HepG2 (cell line): ENCODE results near the gene TPD52L2. TPM values are rescaled to one million over a fixed set of nuclear protein-coding genes. Genes with fewer than 3 reads are reported as not detected.

Experiments
- AFF4 ChIP-seq: sonication (generic); formaldehyde crosslinking; IDR thresholded peaks from 2 replicates; pipeline ENCODE4 v1.4.0; 2020; ENCODE audit warnings: missing genetic modification reagents
- BCL3 ChIP-seq: sonication (generic); formaldehyde crosslinking; IDR thresholded peaks from 2 replicates; pipeline ENCODE4 v1.5.1; 2020; ENCODE audit warnings: mild to moderate bottlenecking, missing genetic modification reagents, moderate library complexity
- GATAD2A ChIP-seq: IDR thresholded peaks from 2 replicates; pipeline ENCODE4 v1.6.1; 2016
- HOXA7 ChIP-seq: sonication (generic); formaldehyde crosslinking; IDR thresholded peaks from 2 replicates; pipeline ENCODE4 v1.8.1; 2022; ENCODE audit warnings: mild to moderate bottlenecking, missing genetic modification reagents, moderate library complexity
- IRF2 ChIP-seq: IDR thresholded peaks from 2 replicates; pipeline ENCODE4 v1.6.1; 2018; ENCODE audit warnings: missing genetic modification reagents, missing compliant biosample characterization
- KAT7 ChIP-seq: IDR thresholded peaks from 2 replicates; pipeline ENCODE4 v1.6.1; 2018; ENCODE audit warnings: borderline replicate concordance, missing compliant biosample characterization
- MED8 ChIP-seq: sonication (generic); formaldehyde crosslinking; IDR thresholded peaks from 2 replicates; pipeline ENCODE4 v1.8.1; 2023; ENCODE audit warnings: mild to moderate bottlenecking, missing genetic modification reagents; ENCODE audit not compliant: insufficient replicate concordance
- NFE2 ChIP-seq: sonication (generic); formaldehyde crosslinking; IDR thresholded peaks from 2 replicates; pipeline ENCODE4 v1.4.0; 2020; ENCODE audit warnings: missing genetic modification reagents
- SALL2 ChIP-seq: sonication (generic); formaldehyde crosslinking; IDR thresholded peaks from 2 replicates; pipeline ENCODE4 v1.8.1; 2023; ENCODE audit warnings: mild to moderate bottlenecking, missing genetic modification reagents, inconsistent platforms
- SCMH1 ChIP-seq: sonication (generic); formaldehyde crosslinking; IDR thresholded peaks from 2 replicates; pipeline ENCODE4 v1.9.0; 2021; ENCODE audit warnings: missing genetic modification reagents, mild to moderate bottlenecking, borderline replicate concordance
- SIX1 ChIP-seq: sonication (generic); formaldehyde crosslinking; IDR thresholded peaks from 2 replicates; pipeline ENCODE4 v1.4.0; 2020; ENCODE audit warnings: missing genetic modification reagents, borderline replicate concordance
- XBP1 ChIP-seq: sonication (generic); formaldehyde crosslinking; IDR thresholded peaks from 2 replicates; pipeline ENCODE4 v1.5.0; 2020; ENCODE audit warnings: missing genetic modification reagents
- ZBTB21 ChIP-seq: sonication (generic); formaldehyde crosslinking; IDR thresholded peaks from 2 replicates; pipeline ENCODE4 v1.4.0; 2020; ENCODE audit warnings: missing genetic modification reagents
- ZC3H13 ChIP-seq: sonication (generic); formaldehyde crosslinking; IDR thresholded peaks from 2 replicates; pipeline ENCODE4 v1.8.1; 2023; ENCODE audit warnings: mild to moderate bottlenecking, missing genetic modification reagents, moderate library complexity
- ZFP91 ChIP-seq: sonication (generic); formaldehyde crosslinking; IDR thresholded peaks from 2 replicates; pipeline ENCODE4 v1.9.0; 2022; ENCODE audit warnings: missing genetic modification reagents, mild to moderate bottlenecking, borderline replicate concordance
- ZIK1 ChIP-seq: sonication (generic); formaldehyde crosslinking; IDR thresholded peaks from 2 replicates; pipeline ENCODE4 v1.5.0; 2020; ENCODE audit warnings: mild to moderate bottlenecking, low read depth, missing genetic modification reagents, borderline replicate concordance
- ZNF10 ChIP-seq: sonication (generic); formaldehyde crosslinking; IDR thresholded peaks from 2 replicates; pipeline ENCODE4 v1.4.0; 2020; ENCODE audit warnings: mild to moderate bottlenecking, low read depth, missing genetic modification reagents, borderline replicate concordance
- ZNF276 ChIP-seq: sonication (generic); formaldehyde crosslinking; IDR thresholded peaks from 2 replicates; pipeline ENCODE4 v1.4.0; 2020; ENCODE audit warnings: mild to moderate bottlenecking, low read depth, missing genetic modification reagents
- ZNF430 ChIP-seq: sonication (generic); formaldehyde crosslinking; IDR thresholded peaks from 2 replicates; pipeline ENCODE4 v1.9.0; 2021; ENCODE audit warnings: mild to moderate bottlenecking, missing genetic modification reagents
- ZNF468 ChIP-seq: sonication (generic); formaldehyde crosslinking; IDR thresholded peaks from 2 replicates; pipeline ENCODE4 v1.8.0; 2022; ENCODE audit warnings: mild to moderate bottlenecking, moderate library complexity, missing genetic modification reagents
- ZNF577 ChIP-seq: sonication (generic); formaldehyde crosslinking; IDR thresholded peaks from 2 replicates; pipeline ENCODE4 v1.4.0; 2020; ENCODE audit warnings: mild to moderate bottlenecking, low read depth, missing genetic modification reagents, borderline replicate concordance
- ZNF777 ChIP-seq: sonication (generic); formaldehyde crosslinking; IDR thresholded peaks from 2 replicates; pipeline ENCODE4 v1.4.0; 2020; ENCODE audit warnings: missing genetic modification reagents
- polyA plus RNA-seq, 8 experiments: library from polyadenylated mRNA; depleted of rRNA in 3 of 8; stranded (reverse) in 7 of 8; unstranded in 1 of 8; fragments of >200 nt; fragmentation: Illumina TruSeq in 4 of 8; extraction: Trizol in 4 of 8; gene quantifications; 2 replicates each; pipeline versions ENCODE4 v1.2.1 to v1.2.3, GENCODE V29; 2011 to 2016; ENCODE audit warnings: low read depth in 4 of 8, missing spikeins in 1 of 8, mixed read lengths in 1 of 8; ENCODE audit not compliant: insufficient read depth in 1 of 8
- total RNA-seq, 5 experiments: library from RNA; depleted of rRNA; stranded (reverse); fragments of >200 nt; fragmentation: Illumina TruSeq; extraction: Trizol; gene quantifications; 2 replicates each; pipeline ENCODE4 v1.2.3, GENCODE V29; 2016; ENCODE audit warnings: low read depth in 1 of 5

The TPD52L2 gene
- total and polyA plus RNA-seq, 2 of the 13 experiments (the other 11 are each of a cell fraction or from before 2014, with no cell fraction given), result 156 to 184 TPM

- peak; percentile 77 for TF ChIP-seq ZNF276
- TF ChIP-seq ZNF10, result no peak
- TF ChIP-seq IRF2 (CRISPR knock-in tag), result no peak
- no peak for TF ChIP-seq ZC3H13 (CRISPR knock-in tag)
- no peak for TF ChIP-seq SCMH1 (CRISPR knock-in tag)
- TF ChIP-seq ZNF577 (CRISPR knock-in tag), result no peak
- no peak for TF ChIP-seq ZNF430
- TF ChIP-seq ZBTB21 (CRISPR knock-in tag), result 0 out of 2 replicates have a peak, but pooled peaks have one; percentile 21
- TF ChIP-seq KAT7 (CRISPR knock-in tag), result no peak
- no peak for TF ChIP-seq NFE2
- peak; percentile 67; the same call in 1 of the 2 replicates for TF ChIP-seq ZNF777 (CRISPR knock-in tag)
- TF ChIP-seq SIX1 (CRISPR knock-in tag), result no peak
- TF ChIP-seq ZIK1 (CRISPR knock-in tag), result no peak
- no peak for TF ChIP-seq MED8 (CRISPR knock-in tag)
- 0 out of 2 replicates have a peak, but pooled peaks have one; percentile 26 for TF ChIP-seq GATAD2A (CRISPR knock-in tag)
- no peak for TF ChIP-seq XBP1 (CRISPR knock-in tag)
- TF ChIP-seq BCL3 (CRISPR knock-in tag), result no peak
- no peak for TF ChIP-seq HOXA7
- no peak; the same call in 1 of the 2 replicates for TF ChIP-seq SALL2 (CRISPR knock-in tag)
- TF ChIP-seq AFF4 (CRISPR knock-in tag), result no peak
- no peak for TF ChIP-seq ZNF468 (CRISPR knock-in tag)
- no peak for TF ChIP-seq ZFP91 (CRISPR knock-in tag)
Measured at GRCh38 chr20:63833776-63834490, 31.1 kb upstream of the TPD52L2 start (continued).
